Umbilical cord (tissue), 2 donors: ENCODE results near the gene SEC23A. TPM values are rescaled to one million over a fixed set of nuclear protein-coding genes. Genes with fewer than 3 reads are reported as not detected.
"Not testable (repeated sequence)": the region's sequence is repeated elsewhere in the genome, so short reads cannot be mapped to it uniquely, and the experiment has no call there.

Experiments
- DNase-seq: peaks from one replicate; pipeline ENCODE4 v3.0.0-alpha.2; 2015; ENCODE audit warnings: low spot score
- total RNA-seq: library from RNA; depleted of rRNA; stranded (reverse); fragments of >200 nt; gene quantifications from one replicate; pipeline ENCODE4 v1.2.3, GENCODE V29; 2014; ENCODE audit warnings: low replicate concordance; ENCODE audit not compliant: insufficient read depth

The SEC23A gene
- 418 TPM for total RNA-seq

DNA sequence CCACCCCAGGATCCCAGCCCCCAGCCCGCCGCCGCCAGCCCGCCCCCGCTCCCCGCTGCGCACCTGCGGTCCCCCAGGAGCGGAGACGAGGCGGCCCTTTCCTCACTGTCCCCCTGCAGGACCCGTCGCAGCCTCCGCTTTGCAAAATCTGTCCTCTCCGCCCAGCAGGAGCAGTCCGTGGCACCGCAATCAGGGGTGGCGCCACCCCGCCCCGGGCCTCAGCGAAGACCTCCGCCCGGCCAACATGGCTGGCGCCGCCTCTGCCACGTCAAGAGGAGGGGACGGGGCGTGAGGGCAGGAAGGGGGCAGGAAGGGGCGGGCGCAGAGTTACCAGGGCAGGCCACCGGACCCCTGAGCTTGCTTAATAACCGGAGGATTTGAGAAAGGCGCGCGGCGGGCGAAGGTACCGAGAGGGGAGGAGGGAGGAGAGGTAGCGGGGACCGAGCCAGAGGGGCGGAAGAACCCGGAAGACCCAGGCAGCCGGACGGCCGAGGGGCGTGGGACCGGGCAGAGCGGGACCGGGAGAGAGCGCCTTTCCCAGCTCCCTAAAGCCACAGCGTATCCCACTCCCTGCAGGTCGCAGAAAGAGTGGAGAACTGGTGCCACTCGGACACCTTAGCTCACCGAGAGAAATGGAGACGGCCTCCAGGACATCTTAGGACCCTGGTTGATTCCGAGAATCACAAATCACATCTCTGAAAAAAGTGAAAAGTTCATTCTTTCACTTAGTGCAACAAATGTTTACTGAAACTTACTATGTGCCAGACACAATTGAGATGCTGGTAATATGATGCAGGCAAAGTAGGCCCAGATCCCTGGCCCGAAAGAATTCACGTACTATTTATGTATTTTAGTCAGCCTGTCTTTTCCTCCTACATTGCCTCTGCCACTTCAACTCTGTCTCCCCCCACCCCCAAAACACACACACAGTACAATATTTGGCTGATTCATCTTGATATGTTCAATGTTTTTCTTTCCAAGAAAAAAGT, at the start of gene SEC23A:
Gene SEC23A, minus strand, starts transcription at position 267 of the 989 bp plus-strand sequence. CDS start 7,117 bp downstream, outside the sequence.
- DNase-seq: peak; percentile 96

DNA sequence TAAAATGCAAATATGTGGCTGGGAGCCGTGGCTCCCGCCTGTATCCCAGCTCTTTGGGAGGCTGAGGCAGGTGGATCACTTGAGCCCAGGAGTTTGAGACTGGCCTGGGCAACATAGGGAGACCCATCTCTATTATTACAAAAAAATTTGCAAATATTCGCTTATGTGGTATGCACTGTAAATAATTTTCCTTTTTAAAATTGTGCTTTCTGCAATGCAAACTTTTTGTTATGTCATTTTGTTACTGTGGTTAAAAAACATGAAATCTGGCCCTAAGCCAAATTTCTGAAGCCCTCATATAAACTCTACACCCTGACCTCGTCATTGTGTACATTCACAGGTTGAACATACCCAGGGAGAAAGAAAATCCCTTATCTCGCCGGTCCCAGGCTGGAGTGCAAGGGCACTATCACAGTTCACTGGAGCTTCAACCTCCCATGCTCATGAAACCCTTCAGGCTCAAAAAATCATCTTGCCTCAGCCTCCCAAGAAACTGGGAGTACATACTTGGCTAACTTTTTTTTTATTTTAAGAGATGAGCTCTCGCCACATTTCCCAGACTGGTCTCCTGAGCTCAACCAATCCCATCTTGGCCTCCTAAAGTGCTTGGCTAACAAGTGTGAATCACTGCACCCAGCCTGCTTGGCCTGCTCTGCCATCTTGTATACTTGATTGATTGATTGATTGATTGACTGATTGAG, 42.4 kb upstream of the SEC23A start:
- DNase-seq: no peak

DNA sequence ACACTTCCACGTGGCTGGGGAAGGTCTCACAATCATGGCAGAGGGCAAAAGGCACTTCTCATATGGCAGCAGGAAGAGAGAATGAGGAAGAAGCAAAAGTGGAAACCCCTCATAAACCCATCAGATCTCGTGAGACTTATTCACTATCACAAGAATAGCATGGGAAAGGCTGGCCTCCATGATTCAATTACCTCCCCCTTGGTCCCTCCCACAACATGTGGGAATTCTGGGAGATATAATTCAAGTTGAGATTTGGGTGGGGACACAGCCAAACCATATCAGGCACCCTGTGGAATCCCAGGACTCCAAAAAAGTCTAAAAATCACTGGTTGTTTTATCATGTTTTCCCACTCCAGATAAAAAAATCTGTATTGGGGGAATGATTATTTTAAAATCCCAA, 40.2 kb upstream of the SEC23A start:
- DNase-seq: not testable (repeated sequence)

DNA sequence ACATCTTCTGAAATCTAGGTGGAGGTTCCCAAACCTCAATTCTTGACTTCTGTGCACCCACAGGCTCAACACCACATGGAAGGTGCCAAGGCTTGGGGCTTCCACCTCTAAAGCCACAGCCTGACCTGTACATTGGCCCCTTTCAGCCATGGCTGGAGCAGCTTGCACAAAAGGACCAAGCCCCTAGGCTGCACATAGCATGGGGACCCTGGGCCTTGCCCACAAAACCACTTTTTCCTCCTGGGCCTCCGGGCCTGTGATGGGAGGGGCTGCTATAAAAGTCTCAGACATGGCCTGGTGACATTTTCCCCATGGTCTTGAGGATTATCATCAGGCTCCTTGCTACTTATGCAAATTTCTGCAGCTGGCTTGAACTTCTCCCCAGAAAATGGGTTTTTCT, 38.6 kb upstream of the SEC23A start:
- DNase-seq: not testable (repeated sequence)

DNA sequence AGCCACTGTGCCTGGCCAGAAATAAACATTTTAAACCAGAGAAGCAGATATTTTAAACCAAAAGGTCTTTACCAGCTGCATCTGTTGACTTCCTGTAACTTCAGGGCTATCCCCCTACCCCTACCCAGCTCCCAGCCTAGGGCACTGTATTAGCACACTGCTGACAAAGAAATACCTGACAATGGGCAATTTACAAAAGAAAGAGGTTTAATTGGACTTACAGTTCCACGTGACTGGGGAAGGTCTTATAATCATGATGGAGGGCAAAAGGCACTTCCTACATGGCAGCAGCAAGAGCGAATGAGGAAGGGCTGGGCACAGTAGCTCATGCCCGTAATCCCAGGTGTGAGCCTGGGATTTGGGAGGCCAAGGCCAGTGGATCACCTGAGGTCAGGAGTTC, 37.1 kb upstream of the SEC23A start:
- no peak for DNase-seq

DNA sequence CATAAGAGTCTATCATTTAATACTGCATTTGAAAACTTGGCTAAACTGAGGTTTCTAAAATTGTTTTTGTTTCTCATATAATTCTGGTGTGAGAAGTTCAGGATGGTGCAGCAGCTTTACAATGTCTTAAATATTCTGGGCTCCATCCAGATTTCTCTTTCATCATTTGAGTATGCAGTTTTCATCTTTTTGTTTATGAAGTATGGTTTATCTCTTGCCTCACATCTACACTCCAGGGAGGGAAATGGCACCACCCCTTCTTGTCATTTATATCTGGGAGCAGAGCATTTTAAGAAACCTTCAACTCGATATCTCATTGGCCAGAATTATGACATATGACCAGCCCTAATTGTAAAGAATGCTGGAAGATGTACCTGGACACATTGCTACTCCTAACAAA, 35.4 kb upstream of the SEC23A start:
- DNase-seq: peak; percentile 7

DNA sequence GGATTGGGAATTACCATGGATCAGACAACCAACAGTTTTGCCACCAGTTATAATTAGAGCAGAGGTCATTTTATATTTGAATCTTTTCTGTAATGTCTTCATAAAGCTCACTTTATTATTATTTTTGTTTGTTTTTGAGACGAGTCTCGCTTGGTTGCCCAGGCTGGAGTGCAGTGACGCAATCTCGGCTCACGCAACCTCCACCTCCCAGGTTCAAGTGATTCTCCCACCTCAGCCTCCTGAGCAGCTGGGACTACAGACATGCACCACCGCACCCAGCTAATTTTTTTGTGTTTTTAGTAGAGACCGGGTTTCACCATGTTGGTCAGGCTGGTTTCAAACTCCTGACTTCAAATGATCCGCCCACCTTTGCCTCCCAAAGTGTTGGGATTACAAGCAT, 34.8 kb upstream of the SEC23A start:
- not testable (repeated sequence) for DNase-seq

DNA sequence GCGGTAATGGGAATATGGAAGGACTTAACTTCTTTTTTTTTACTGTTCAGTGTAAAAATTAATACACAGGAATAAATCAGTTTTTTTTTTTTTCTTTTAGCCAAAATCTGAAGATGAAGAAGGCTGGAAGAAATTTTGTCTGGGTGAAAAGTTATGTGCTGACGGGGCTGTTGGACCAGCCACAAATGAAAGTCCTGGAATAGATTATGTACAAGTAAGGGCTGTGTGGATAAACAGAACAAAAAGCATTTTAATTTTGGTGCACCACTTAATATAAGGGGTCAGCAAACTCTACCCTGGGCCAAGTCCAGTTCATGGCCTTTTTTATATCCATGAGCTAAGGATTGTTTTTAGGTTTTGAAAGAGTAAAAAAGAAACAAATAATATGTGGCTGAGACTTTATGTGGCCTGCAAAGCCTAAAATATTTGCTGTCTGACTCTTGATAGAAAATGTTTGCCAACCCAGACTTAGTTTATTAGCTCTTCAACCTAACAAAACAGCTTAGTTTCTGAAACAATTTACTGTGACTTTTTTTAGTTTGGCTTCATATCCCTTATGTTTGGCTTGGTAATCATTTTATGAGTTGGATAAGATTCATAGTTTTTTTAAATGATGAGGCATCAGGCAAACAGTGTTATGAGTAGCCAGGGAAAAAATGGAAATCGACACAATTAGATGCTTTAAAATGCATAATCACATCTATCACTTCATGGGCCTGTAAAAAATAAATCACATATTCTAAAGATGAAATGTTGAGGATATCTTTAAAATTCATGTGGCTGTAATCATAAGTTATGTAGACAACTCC, 19.5 kb upstream of the SEC23A start:
- no peak for DNase-seq

DNA sequence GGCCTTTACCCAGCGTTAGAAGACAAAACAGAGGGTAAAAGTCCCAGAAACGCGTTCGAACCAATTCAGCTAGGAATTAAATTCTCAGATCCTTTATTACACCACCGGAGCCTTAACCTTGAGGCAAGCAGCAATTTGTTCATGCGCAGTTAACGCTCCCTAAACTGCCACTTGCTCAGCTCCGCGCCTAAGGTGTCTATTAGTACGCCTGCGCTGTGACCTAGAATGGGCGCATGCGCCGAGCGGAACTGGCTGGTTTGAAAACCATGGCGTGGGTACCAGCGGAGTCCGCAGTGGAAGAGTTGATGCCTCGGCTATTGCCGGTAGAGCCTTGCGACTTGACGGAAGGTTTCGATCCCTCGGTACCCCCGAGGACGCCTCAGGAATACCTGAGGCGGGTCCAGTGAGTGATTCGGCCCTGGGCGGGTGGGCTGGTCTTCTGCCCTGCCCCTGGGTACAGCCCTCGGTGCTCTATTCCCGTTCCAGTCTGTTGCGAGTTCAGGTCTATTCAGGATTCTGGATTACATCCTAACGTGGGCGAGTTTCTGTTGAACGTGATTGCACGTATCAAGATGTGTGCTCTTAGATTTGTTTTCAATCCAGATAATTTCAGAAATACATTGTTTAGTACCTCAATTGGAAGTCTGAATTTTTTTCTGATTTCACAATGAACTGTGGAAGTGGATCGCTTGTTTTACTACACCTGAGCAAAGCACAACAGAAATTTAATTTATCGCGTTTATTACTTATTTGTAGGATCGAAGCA, 11.2 kb upstream of the SEC23A start, which contains the start of gene GEMIN2:
Gene GEMIN2, plus strand, starts transcription at position 251 of the 766 bp plus-strand sequence. Its CDS starts 16 bp downstream, at position 267.
- peak; percentile 97 for DNase-seq

DNA sequence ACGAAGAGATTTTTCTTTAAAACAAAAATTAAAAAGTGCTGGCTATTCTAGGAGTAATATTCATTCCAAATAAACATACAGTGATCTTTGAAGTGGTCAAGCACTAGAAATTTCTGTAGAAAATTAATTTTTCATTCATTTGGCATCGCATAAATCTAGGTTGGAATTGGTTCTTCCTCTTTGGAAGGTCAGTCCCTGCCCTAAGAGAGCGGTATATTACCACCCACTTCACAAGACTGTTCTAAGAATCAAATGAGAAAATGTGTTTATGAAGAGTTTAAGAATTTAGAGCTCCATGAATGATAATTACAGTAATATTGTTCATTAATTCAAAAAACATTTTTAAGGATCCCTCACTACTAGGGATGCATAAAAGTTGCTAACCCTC, 10.6 kb upstream of the SEC23A start:
- no peak for DNase-seq

DNA sequence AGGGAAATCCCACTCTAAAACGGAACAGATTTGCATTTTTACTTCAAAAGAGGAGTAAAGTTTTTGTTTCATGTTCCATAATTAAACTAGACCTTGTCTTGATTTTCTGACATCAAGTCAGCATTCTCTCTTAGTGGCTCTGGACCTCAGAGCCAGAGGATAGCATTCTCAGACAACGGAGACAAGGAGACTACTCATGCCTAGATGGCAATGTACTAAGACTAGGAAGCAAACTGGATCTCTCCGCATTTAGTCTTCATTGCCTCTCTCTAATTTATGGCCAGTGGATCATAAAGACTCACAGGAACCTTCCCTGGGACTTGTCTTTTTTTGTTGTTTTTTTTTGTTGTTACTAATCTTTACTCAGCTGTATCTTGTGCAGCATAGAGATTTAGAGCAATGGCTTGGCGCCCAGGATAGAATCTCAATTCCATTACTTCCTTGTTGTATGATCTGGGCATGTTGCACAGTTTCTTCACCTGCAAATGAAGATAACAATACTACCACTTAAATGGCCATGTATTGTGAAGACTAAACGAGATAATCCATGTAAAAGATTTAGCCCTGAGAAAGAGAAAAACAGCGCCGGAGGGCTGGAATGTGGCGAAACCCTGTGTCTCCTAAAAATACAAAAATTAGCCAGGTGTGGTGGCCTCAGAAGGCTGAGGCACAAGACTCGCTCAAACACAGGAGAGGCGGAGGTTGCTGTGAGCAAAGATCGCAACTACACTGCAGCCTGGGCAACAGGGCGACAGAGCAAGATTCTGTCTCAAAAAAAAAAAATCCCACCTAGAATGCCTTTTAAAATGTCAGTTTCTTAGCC, 7.1 kb upstream of the SEC23A start:
- no peak for DNase-seq

DNA sequence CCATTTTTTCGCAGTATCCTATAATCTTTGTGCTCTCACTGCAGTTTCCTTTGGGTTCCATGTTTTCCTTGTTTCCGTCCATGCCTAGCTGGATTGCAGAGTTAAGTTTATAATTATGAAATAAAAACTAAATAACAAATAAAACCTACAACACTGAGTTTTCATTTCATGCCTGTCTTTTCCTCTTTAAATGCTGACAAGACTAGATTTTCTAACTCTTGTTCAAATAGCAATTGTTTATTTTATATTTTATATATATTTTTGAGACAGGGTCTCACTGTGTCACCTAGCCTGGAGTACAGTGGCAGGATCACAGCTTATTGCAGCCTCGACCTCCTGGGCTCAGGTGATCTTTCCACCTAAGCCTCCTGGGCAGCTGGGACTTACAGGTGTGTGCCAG, 5.8 kb upstream of the SEC23A start:
- no peak for DNase-seq

DNA sequence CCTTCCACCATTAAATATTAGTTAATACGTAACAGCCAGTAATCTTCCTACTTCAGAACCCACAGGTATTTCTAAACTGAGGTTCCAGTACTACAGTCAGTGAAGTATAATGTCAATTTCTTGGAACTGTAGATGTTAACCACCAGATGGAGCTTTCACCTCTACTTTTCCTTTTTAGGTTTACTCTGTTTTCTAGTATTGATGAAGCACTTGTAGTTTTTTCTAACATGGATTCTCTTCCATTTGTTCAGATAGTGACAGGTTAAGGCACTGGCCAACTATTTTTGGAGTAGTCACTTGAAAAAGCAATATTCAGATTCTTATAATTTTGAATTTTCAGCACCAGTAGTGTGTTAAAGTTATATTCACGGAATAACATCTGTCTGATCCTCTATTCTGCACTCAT, 4.6 kb upstream of the SEC23A start:
- DNase-seq: peak; percentile 30

DNA sequence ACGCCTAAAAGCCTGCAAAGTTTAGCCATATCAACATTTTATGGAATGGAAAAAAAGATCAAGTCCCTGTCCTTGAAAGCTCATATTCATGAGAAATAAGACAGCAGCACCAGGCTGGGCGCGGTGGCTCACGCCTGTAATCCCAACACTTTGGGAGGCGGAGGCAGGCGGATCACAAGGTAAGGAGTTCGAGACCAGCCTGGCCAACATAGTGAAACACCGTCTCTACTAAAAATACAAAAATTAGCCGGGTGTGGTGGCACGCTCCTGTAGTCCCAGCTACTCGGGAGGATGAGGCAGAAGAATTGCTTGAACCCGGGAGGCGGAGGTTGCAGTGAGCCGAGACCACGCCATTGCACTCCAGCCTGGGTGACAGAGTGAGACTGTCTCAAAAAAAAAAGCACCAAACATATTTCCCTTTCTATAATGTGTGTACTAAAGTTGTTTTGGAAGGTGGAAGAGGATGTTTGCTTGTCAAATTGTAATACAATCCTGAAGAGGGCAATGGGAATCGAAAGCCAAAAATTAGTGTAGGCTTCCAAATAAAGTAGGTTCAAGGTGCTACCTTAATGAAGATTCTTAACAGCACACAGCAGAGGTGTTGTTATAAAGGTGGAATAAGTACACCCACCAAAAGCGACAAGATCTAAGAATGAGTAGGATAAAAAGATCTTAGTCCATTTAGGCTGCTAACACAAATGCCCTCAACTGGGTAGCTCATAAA, 1.2 kb upstream of the SEC23A start:
- not testable (repeated sequence) for DNase-seq

DNA sequence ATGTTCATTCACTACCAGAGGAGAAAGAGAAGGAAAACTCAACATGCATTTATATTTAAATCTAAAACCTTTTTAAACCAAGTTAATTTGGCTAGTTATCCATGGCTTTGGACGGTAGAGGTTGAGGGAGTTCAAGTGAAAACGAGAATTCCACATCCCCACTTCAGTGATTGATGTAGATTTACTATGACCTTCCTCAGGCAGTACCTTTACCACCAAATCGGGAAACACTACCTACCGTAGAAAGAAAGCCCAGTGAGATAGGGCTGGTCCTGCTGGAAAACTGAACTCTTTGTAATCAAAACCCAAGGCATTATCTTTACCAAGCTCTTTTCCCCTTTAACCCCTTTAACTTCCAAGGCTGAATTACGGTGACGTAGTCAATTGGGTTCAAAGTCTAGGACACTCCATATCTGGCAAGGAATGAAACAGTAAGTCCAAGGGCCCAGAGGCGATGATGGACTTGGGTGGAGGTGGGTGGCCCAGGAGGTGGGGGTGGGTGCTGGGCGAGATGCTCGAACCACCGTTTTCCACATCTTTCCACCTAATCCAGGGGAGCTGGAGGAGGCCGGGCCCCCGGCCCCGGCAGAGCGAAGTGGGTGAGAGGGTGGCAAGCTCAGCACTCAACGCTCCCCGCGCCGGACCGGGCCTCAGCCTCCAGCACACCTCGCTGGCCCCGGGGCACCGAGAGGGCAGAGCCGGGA, 618 bp downstream of the SEC23A start:
- DNase-seq: peak; percentile 70

DNA sequence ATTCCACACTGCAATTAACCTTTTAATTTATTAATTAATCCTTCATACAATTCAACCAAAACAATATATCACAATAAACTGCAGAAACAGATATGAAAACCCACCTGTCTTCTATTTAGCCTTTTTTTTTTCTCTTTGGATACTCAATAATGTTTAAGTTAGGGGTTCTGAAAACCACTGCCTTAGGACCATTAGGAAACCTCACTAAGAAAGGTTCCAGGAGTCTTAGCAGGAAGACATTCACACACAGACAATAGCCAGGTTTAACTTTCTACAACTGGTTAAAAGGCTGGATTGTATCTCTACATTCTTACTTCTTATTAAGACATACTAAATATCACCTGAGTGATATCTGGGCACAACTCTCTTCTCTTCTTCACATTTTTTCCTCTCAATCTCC, 3.3 kb downstream of the SEC23A start:
- no peak for DNase-seq

DNA sequence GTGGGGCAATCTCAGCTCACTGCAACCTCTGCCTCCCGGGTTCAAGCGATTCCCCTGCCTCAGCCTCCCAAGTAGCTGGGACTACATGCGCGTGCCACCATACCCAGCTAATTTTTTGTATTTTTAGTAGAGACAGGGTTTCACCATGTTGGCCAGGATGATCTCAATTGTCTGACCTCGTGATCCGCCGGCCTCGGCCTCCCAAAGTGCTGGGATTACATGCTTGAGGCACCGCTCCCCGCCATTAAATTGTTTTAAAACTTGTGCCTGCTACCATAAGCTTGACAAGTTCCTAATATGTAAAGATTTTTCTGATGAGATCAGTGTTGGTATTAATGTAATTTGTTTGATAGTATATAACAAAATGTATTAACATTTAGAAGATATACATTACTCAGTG, 3.8 kb downstream of the SEC23A start:
- DNase-seq: not testable (repeated sequence)

DNA sequence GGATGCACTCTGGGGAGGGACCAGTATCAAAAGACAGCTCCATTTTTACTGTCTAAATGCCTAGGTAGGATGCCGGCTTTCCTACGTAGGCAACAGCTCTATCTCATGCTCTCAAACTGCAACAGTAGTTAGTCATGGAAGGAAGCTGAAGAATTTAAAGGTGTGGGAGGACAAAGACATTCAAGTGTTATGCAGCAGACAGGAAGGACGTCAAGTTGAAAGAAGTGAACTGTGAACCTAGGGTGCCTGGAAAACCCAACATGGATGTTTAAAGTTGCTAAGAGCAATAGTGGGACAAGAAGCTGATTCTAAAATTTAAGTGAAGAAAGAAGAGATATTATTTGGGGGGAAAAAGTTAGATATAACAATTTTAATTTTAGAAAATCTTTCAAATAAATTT, 5.9 kb downstream of the SEC23A start:
- DNase-seq: peak; percentile 3

DNA sequence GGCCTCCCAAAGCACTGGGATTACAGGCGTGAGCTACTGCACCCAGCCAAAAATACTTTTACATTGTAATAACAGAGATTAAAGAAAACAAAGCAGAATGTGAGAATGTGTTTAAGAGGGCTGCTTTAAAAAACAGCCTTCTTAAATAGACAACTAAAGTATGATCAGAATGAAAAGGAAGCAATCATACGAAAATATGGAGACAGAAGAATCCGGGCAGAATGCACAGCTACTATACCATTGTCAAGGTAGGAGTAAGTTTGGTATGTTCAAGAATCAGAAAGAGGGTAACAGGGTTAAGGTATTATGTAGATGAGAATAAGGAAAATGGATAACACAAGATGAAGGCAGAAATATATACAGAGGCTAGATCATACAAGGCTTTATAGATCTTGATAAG, 8.5 kb downstream of the SEC23A start:
- no peak for DNase-seq
